Measurements from ENCODE around the gene REC8.
"Not testable (repeated sequence)": the region's sequence is repeated elsewhere in the genome, so short reads cannot be mapped to it uniquely, and the experiment has no call there.

Gene REC8

GRCh38 chr14:24203249-24203886 is 31.5 kb downstream of the REC8 start:
- DNase-seq (ENCODE audit: low spot score), result not testable (repeated sequence)

GRCh38 chr14:24204163-24205146 is 32.6 kb downstream of the REC8 start:
- no peak for DNase-seq (ENCODE audit: low spot score)

- no peak for DNase-seq (ENCODE audit: low spot score)
These were observed 34.6 kb downstream of the REC8 start for GRCh38 chr14:24206260-24207103.

- DNase-seq (ENCODE audit: low spot score), result no peak
These were observed 35.2 kb downstream of the REC8 start for GRCh38 chr14:24207104-24207551.

DNA sequence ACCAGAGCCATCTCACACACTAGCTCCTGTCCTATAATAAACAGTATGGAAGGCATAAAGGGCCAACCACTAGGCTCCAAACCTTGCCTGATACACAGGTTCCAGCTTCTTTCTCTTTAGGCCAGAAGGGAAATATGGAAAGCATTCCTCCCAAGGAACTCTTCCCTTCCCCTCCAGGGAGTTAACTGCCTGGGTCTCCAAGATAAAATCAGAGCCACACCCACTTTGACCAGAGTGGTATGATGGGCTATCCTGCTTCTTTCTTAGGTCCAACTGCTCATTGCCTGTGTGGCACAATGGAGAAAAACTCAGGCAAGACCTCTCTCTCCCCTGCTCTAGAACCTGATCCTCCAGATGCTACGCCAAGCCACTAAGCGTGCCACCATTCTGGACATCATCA is 35.7 kb downstream of the REC8 start:
- DNase-seq (ENCODE audit: low spot score), result no peak

DNA sequence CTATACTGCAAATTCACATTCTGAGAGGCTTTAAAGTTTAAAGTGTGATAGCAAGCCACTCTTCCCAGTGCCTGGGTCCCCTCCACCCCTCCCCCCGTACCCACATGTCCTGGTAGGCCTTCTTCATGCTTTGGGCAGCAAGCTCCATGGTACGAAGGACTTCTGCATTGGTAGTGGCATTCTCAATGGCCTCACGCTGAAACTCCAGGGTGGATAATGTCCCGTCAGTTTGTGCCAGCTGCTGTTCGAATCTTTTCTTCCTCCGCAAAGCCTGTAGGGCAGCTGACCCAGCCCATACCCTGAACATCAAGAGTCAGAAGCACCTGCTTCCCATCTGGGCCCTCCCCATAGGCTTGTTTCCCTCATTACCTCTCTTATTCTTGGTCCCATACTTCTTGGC is 39.4 kb downstream of the REC8 start:
- no peak for DNase-seq (ENCODE audit: low spot score)

DNA sequence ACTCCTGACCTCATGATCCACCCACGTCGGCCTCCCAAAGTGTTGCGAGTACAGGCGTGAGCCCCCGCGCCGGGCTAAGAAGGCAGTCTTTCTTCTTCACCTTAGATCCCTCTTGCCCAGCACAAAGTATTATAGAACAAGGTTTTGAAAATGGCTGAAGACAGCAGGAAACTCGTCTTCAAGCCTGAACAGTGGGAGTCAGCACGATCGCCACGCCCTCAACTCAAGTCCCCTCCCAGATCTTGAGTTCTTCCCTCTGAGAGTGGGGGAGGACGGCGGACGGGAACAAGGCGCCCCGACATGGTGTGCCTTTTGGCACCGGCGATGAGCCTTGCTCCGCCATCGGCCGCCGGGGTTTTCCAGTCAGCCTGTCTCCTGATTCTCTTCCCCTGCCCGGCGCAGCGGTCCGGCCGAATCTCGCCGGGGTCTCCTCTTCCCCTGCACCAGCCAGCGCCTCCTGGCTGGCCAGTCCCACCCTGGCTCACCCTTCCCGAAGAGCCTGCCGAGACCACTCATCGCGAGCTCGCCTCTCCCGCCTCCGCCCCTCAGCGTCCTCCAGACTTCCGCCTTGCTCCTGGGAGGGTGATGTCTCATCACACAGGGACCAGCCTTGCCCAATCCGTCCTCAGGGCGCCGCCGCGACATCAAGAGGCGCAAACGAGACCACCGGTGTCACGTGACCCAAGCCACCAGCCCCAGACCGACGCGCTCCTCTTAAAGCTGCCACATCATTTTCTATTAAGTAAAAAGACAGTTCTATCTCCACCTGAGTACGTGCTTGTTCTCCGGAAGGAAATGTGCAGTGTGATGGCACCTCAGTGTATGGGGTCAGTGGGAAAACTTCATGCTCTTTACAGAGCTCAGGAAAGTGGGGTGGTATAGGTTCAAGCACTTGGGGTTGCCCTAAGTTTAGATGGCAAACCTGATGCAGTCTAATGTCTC is 41.3 kb downstream of the REC8 start, which contains the start of gene CHMP4A:
CHMP4A (minus strand) TSS at position 565 of the 942 bp plus-strand sequence; CDS start at position 516, 49 bp downstream.
- DNase-seq (ENCODE audit: low spot score), result peak; percentile 97

DNA sequence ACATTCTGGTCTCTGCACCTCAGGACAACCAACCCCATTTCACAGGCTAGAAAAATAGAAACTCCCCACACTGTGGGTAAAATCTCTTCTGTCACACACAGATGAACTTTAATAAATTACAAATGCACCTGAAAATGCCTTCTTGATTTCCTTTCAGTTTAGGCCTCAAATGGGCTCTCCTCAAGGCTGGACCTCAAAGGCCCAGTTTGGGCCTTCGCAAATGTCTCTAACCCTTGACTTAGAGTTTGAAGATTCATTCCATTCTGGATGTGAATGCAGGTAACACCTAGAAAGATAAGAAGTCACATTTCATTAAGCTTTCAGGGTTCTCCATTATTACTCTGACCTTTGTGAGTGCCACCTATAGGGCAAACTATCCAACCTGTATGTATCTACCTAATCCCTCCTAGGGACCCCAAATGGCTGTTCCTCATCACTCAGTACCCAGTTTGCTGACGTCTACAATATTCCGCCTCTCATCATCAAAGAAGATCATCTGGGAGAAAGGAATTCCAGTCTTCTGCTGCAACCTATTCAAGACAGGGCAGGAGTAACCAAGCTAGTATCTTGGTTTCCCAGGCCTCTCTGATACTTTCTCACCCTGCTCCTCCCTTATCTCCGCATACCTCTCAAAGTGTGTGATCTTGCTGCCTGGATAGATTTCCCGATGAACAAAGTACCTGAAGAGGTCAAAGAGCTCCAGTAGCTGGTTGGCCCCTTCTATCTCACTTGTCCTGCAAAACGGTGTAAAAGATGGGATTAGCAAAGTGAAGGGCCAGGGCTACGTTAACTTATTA is 42.2 kb downstream of the REC8 start:
- DNase-seq (ENCODE audit: low spot score), result peak; percentile 14

DNA sequence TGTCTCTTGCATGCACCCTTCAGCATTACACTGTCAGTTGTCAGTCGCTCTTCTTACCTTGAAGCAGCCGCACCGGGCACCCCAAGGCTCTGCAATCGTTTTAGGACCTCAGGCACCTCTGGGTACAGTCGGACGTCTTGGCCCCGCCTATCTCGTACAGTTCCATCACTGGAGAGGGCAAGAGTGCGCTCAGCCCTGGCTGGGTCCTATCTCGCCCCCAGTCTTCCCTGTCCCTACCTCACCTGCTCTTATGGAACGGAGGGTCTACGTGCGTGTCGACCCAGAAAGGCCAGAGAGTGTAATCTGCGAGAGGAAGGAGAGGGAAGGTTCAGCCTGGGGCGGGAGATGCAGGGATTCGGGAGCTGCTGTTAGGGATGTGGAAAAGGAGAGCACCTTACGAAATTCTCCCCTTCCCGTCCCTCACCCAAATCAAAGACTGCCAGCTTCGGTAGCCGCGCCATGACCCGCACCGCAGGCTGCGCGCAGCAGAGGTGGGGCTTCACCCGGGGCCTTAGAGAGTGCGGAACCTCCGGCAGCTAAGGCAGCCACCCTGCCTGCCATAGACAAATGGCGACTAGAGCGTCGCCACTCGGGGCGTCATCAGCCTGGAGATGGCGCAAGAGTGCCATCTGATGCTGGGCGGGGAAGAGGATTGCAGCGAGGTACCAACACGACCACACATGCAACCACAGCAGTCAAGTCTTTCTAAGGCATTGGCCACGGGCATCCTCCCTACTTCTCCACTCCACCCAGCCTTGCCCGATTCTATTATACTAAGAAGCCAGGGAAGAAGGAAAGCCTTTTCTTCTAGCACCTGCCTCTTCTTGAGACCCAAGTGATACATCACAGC is 43.8 kb downstream of the REC8 start, which contains the start of gene MDP1:
MDP1 (minus strand) TSS at position 572 of the 850 bp plus-strand sequence; CDS start at position 461, 111 bp downstream.
- peak; percentile 93 for DNase-seq (ENCODE audit: low spot score)

GRCh38 chr14:24216345-24216699 is 44.4 kb downstream of the REC8 start:
- DNase-seq (ENCODE audit: low spot score), result no peak

DNA sequence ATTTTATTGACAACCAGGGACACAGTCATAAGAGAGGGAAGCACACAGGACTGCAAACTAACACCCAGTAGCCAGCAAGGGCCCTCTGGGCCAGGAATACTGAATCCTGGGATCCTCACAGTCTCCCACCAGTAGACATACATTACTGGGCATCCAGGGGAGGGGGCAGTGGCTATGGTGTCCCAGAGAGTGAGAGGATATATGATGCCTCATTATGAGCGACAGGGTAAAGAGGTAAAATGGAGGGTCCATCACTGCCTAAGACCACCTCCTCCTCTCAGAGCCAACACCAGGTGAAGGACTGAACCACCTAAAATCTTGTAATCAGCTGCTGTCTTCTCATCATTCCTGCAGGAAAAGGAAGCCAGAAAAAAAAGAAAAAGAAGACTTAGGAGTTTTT is 45.0 kb downstream of the REC8 start:
- not testable (repeated sequence) for DNase-seq (ENCODE audit: low spot score)

DNA sequence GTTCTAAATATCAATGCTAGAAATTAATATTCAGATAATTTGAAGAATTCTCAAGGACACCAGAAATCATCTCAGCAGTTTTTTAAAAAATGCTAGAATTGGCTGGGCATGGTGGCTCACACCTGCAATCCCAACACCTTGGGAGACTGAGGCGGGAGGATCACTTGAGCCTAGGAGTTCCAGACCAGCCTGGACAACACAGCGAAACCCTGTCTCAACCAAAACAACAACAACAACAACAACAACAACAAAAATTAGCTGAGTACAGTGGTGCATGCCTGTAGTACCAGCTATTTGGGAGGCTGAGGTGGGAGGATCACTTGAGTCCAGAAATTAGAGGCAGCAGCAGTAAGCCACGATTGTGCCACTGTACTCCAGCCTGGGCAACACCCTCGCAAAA is 47.2 kb downstream of the REC8 start:
- no peak for DNase-seq (ENCODE audit: low spot score)

DNA sequence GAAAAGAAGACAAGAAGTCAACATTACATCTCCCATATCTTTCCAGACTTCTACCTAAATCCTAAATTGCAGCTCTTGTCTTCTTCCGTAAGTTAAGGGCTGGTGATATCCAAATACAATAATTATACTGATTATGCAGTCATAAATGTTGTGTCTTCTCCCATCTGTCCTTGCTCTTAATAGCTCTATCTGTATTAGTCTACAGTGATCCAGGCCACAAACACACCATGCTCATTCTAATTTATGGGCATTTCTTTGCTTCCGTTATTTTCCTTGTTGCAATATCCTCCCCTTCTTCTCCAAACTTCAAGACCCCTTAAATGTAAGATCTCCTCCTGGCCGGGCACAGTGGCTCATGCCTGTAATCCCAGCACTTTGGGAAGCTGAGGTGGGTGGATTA is 47.6 kb downstream of the REC8 start:
- DNase-seq (ENCODE audit: low spot score), result no peak

DNA sequence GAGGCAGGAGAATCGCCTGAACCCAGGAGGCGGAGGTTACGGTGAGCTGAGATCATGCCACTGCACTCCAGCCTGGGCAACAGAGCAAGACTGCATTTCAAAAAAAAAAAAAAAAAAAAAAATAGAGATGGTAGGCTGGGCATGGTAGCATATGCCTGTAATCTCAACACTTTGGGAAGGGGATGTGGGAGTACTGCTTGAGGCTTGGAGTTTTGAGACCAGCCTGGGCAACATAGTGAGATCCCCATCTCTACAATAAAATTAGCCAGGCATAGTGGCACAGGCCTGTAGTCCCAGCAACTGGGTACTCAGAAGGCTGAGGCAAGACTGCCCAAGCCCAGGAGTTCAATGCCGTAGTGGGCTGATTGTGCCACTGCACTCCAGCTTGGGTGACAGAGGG is 51.1 kb downstream of the REC8 start:
- not testable (repeated sequence) for DNase-seq (ENCODE audit: low spot score)

DNA sequence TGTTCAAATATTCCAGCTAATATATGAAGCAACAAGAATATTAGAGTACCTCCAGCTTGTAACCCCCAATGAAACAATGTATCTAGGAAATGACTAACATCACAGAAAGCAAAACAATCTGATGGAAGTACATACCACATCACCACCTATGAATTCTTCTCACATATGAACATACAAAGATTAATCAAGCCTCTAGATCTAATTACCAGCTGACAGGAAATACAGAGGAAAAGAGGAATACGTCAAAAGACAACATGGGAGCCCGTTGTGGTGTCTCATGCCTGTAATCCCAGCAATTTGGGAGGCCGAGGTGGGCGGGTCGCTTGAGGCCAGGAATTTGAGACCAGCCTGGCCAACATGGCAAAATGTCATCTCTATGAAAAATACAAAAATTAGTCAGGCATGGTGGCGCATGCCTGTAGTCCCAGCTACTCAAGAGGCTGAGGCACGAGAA is 52.8 kb downstream of the REC8 start:
- DNase-seq (ENCODE audit: low spot score), result no peak

DNA sequence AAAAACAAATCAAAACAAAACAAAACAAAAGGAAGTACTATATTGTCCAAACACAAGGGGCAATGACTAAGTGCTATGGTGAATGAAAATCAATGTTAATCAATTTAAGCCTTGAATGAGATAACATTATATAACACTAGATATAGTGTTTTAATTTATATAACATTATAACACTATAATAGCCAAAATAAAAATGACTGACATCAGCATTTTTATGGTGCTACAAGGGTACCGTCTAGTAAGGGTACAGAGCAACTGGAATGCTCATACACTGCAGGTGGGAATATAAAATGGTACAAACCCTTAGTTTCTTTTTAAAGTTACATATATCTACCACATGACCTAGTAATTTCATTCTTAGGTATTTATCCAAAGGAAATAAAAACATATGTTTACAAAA is 54.6 kb downstream of the REC8 start:
- no peak for DNase-seq (ENCODE audit: low spot score)

GRCh38 chr14:24228902-24229301 is 57.0 kb downstream of the REC8 start:
- DNase-seq (ENCODE audit: low spot score), result no peak
